IMR-90 (cell line): ENCODE measurements around the gene NUPR1. TPM values are rescaled to one million over a fixed set of nuclear protein-coding genes. Genes with fewer than 3 reads are reported as not detected.

ENCODE experiments used
- ATAC-seq: fragments of 200-7000 bp; cut with Tn5 transposase; 2 replicates; pipeline ENCODE4 v1.9.1; 2020; ENCODE audit warnings: low read depth, mild to moderate bottlenecking, moderate library complexity
- BruUV-seq: library from RNA; stranded (reverse); fragments of 400-500 nt; replicated peaks from 2 replicates; lab custom pipeline; 2021; lab: Mats Ljungman, UMichigan
- CTCF ChIA-PET: fragments of 300-600 bp; formaldehyde crosslinking; extraction: SDS; loops from one replicate; lab custom pipeline; 2021; ENCODE audit warnings: antibody characterized with exemption; lab: Yijun Ruan, JAX
- POLR2A ChIA-PET: fragments of 300-600 bp; sonication (Branson Sonifier 250); formaldehyde crosslinking; loops from one replicate; lab custom pipeline; 2022; ENCODE audit warnings: antibody characterized with exemption; ENCODE audit not compliant: unreplicated experiment; lab: Charles Lee
- DNase-seq: peaks from one replicate; pipeline ENCODE4 v3.0.0; 2013
- H2AFZ ChIP-seq: replicated peaks from 2 replicates; pipeline ENCODE3; 2013; ENCODE audit warnings: low read length, mild to moderate bottlenecking; ENCODE audit not compliant: poor library complexity
- H2AK5ac ChIP-seq: 2 replicates; pipeline ENCODE4 v1.6.1; 2013; ENCODE audit warnings: low read depth, low read length, inconsistent platforms
- H2AK9ac ChIP-seq: replicated peaks from 2 replicates; pipeline ENCODE3; 2013; ENCODE audit warnings: mild to moderate bottlenecking, low read depth, low read length, moderate library complexity; ENCODE audit not compliant: poor library complexity
- H2BK120ac ChIP-seq: 2 replicates; pipeline ENCODE4 v1.6.1; 2013; ENCODE audit warnings: low read depth, low read length, inconsistent platforms
- H2BK15ac ChIP-seq: 3 replicates; pipeline ENCODE4 v1.6.1; 2013; ENCODE audit warnings: low read depth, low read length, inconsistent platforms
- H2BK20ac ChIP-seq: 2 replicates; pipeline ENCODE4 v1.6.1; 2013; ENCODE audit warnings: low read depth, mild to moderate bottlenecking, inconsistent platforms, low read length, moderate library complexity
- H2BK5ac ChIP-seq: 2 replicates; pipeline ENCODE4 v1.6.1; 2013; ENCODE audit warnings: mild to moderate bottlenecking, low read depth, low read length, inconsistent platforms; ENCODE audit not compliant: poor library complexity, severe bottlenecking
- H3K14ac ChIP-seq: replicated peaks from 2 replicates; pipeline ENCODE4 v1.6.1; 2013; ENCODE audit warnings: low read depth, low read length, inconsistent platforms
- H3K18ac ChIP-seq: 2 replicates; pipeline ENCODE4 v1.6.1; 2013; ENCODE audit warnings: low read depth, low read length, control low read depth
- H3K23ac ChIP-seq: 2 replicates; pipeline ENCODE4 v1.6.1; 2013; ENCODE audit warnings: low read depth, low read length, inconsistent platforms
- H3K27ac ChIP-seq: 2 replicates; pipeline ENCODE4 v1.5.1; 2013; ENCODE audit warnings: mild to moderate bottlenecking, control low read depth, low read length; ENCODE audit not compliant: insufficient read depth
- H3K27me3 ChIP-seq: 2 replicates; pipeline ENCODE4 v1.6.1; 2013; ENCODE audit warnings: low read length; ENCODE audit not compliant: control insufficient read depth, insufficient read depth
- H3K36me3 ChIP-seq: 2 replicates; pipeline ENCODE4 v1.6.1; 2013; ENCODE audit warnings: low read length, mixed read lengths; ENCODE audit not compliant: control insufficient read depth, insufficient read depth
- H3K4ac ChIP-seq: 2 replicates; pipeline ENCODE4 v1.6.1; 2013; ENCODE audit warnings: low read depth, low read length, inconsistent platforms
- H3K4me1 ChIP-seq: 2 replicates; pipeline ENCODE4 v1.6.1; 2013; ENCODE audit warnings: low read length, mixed read lengths; ENCODE audit not compliant: control insufficient read depth, insufficient read depth
- H3K4me2 ChIP-seq: 2 replicates; pipeline ENCODE4 v1.6.1; 2013; ENCODE audit warnings: low read depth, mild to moderate bottlenecking, control low read depth, low read length, moderate library complexity
- H3K4me3 ChIP-seq: 2 replicates; pipeline ENCODE4 v1.5.1; 2013; ENCODE audit warnings: low read depth, mild to moderate bottlenecking, control low read depth, low read length, moderate library complexity; ENCODE audit not compliant: insufficient read depth
- H3K56ac ChIP-seq: 2 replicates; pipeline ENCODE4 v1.6.1; 2013; ENCODE audit warnings: low read length, inconsistent platforms; ENCODE audit not compliant: insufficient read depth; ENCODE audit errors: extremely low read depth
- H3K79me1 ChIP-seq, 2 experiments: 2 replicates each; pipeline ENCODE4 v1.6.1; 2013; ENCODE audit warnings: low read length in 2 of 2, inconsistent platforms in 1 of 2, low read depth in 1 of 2
- H3K9ac ChIP-seq: 2 replicates; pipeline ENCODE4 v1.6.1; 2013; ENCODE audit warnings: low read depth, low read length, control low read depth
- H3K9me1 ChIP-seq: 2 replicates; pipeline ENCODE4 v1.6.1; 2013; ENCODE audit warnings: low read length, inconsistent platforms; ENCODE audit not compliant: insufficient read depth
- H3K9me3 ChIP-seq: 2 replicates; pipeline ENCODE4 v1.6.1; 2013; ENCODE audit warnings: low read length; ENCODE audit not compliant: control insufficient read depth, insufficient read depth
- H4K20me1 ChIP-seq: 2 replicates; pipeline ENCODE4 v1.6.1; 2013; ENCODE audit warnings: low read length, inconsistent platforms; ENCODE audit not compliant: insufficient read depth
- H4K5ac ChIP-seq: 2 replicates; pipeline ENCODE4 v1.6.1; 2013; ENCODE audit warnings: mild to moderate bottlenecking, low read depth, low read length, control low read depth
- H4K8ac ChIP-seq, 2 experiments: 2 replicates each; pipeline ENCODE4 v1.6.1; 2013; ENCODE audit warnings: low read depth in 2 of 2, low read length in 2 of 2, control low read depth in 1 of 2, inconsistent platforms in 1 of 2
- H4K91ac ChIP-seq: 2 replicates; pipeline ENCODE4 v1.6.1; 2013; ENCODE audit warnings: low read depth, low read length, inconsistent platforms; ENCODE audit not compliant: insufficient read depth
- CEBPB ChIP-seq: IDR thresholded peaks from 2 replicates; pipeline ENCODE4 v1.6.1; 2012; ENCODE audit warnings: low read depth, low read length, improper control_type of control experiment
- CHD1 ChIP-seq: IDR thresholded peaks from 2 replicates; pipeline ENCODE4 v1.6.1; 2012; ENCODE audit warnings: low read depth, low read length, improper control_type of control experiment
- FOS ChIP-seq: fragments of 150-350 bp; IDR thresholded peaks from 2 replicates; pipeline ENCODE4 v1.6.1; 2016; ENCODE audit warnings: low read depth, low read length
- MAFK ChIP-seq: IDR thresholded peaks from 2 replicates; pipeline ENCODE4 v1.6.1; 2012; ENCODE audit warnings: low read depth, low read length, improper control_type of control experiment
- MAZ ChIP-seq: IDR thresholded peaks from 2 replicates; pipeline ENCODE4 v1.6.1; 2012; ENCODE audit warnings: low read depth, mild to moderate bottlenecking, low read length, improper control_type of control experiment, moderate library complexity, borderline replicate concordance
- MXI1 ChIP-seq: IDR thresholded peaks from 2 replicates; pipeline ENCODE4 v1.6.1; 2012; ENCODE audit warnings: low read depth, mild to moderate bottlenecking, low read length, moderate library complexity, borderline replicate concordance
- NFE2L2 ChIP-seq: fragments of 150-350 bp; IDR thresholded peaks from 2 replicates; pipeline ENCODE4 v1.6.1; 2016; ENCODE audit warnings: low read depth, mild to moderate bottlenecking, low read length
- RCOR1 ChIP-seq: IDR thresholded peaks from 2 replicates; pipeline ENCODE4 v1.6.1; 2012; ENCODE audit warnings: mild to moderate bottlenecking, low read length, improper control_type of control experiment; ENCODE audit not compliant: insufficient replicate concordance
- SMC3 ChIP-seq: fragments of 150-350 bp; IDR thresholded peaks from 2 replicates; pipeline ENCODE4 v1.6.1; 2016; ENCODE audit warnings: low read depth, mild to moderate bottlenecking, antibody characterized with exemption, low read length, moderate library complexity
- WGBS, 2 experiments: methylation state at CpG; one replicate each; pipeline versions ENCODE4 v1.1.5 to v1.1.7; 2013; ENCODE audit warnings: missing lambda C conversion rate in 2 of 2; ENCODE audit not compliant: insufficient read length in 1 of 2; ENCODE audit errors: extremely low coverage in 2 of 2; 5-methylcytosine and 5-hydroxymethylcytosine counted together
- dilution Hi-C: fragments of 300-500 bp; cut with HindIII; formaldehyde crosslinking; loops from one replicate; pipeline ENCODE4 v1.14.3; 2018; ENCODE audit warnings: low sequenced_read_pairs; ENCODE audit not compliant: unreplicated experiment
- in situ Hi-C: fragments of 300-500 bp; cut with MboI; formaldehyde crosslinking; loops from 3 replicates; pipeline ENCODE4 v1.14.3; 2019; ENCODE audit warnings: low sequenced_read_pairs, inconsistent platforms, mixed read lengths
- intact Hi-C: fragments of 100-400 bp; cut with micrococcal nuclease; formaldehyde crosslinking; loops from 2 replicates; pipeline ENCODE4 v1.10.0; 2022
- polyA plus RNA-seq, 3 experiments: library from polyadenylated mRNA; depleted of rRNA; stranded (reverse); fragments of >200 nt; gene quantifications; 2 replicates each; pipeline ENCODE4 v1.2.3, GENCODE V29; 2012; ENCODE audit warnings: low replicate concordance in 1 of 3
- total RNA-seq: library from RNA; depleted of rRNA; stranded (reverse); fragments of >200 nt; gene quantifications from 2 replicates; pipeline ENCODE4 v1.2.3, GENCODE V29; 2012
- TF ChIP-seq, protein P1 (sequence below): fragments of 150-350 bp; IDR thresholded peaks from 2 replicates; pipeline ENCODE4 v1.6.1; 2017; ENCODE audit warnings: mild to moderate bottlenecking, antibody characterized with exemption, low read length, low read depth

Gene NUPR1
- total and polyA plus RNA-seq, 2 of the 4 experiments (the other 2 are of a cell fraction): 10.2 to 27.9 TPM

GRCh38 chr16:28561557-28562187 lies 22.9 kb upstream of the NUPR1 start:
- H2AFZ ChIP-seq: no peak overlapping the region
- no peak overlapping the region for H3K23ac ChIP-seq
- H4K5ac ChIP-seq: no peak overlapping the region
- no peak overlapping the region for H2BK5ac ChIP-seq
- H3K9ac ChIP-seq: no peak overlapping the region
- H3K36me3 ChIP-seq: peaks cover 5% of the 10 kb centered on the region
- no peak overlapping the region for H3K4me3 ChIP-seq
- intact Hi-C loops: no loop called here
- H3K4me2 ChIP-seq: no peak overlapping the region
- no peaks in the 10 kb centered on the region for H3K9me3 ChIP-seq
- CTCF ChIA-PET: no interaction called here
- dilution Hi-C loops: no loop called here
- H2BK15ac ChIP-seq: no peak overlapping the region
- peaks cover 16 to 22% of the 10 kb centered on the region in 2 experiments for H3K79me1 ChIP-seq
- peak overlapping the region; percentile 74; the same call in 1 of the 2 replicates for H2AK5ac ChIP-seq
- BruUV-seq: no TSS peak
- H4K8ac ChIP-seq: 0 out of 4 replicates have a peak overlapping the region, but pooled peaks of 1 of the 2 experiments have one; percentile 9
- H3K27ac ChIP-seq: no peak overlapping the region
- no peak overlapping the region for H4K91ac ChIP-seq
- peaks cover 6% of the 10 kb centered on the region; the same call in 1 of the 2 replicates for H3K9me1 ChIP-seq
- TF ChIP-seq FOS: no peak
- no peak for TF ChIP-seq CEBPB
- no peak for TF ChIP-seq SMC3
- TF ChIP-seq CHD1: no peak
- TF ChIP-seq, protein P1, sequence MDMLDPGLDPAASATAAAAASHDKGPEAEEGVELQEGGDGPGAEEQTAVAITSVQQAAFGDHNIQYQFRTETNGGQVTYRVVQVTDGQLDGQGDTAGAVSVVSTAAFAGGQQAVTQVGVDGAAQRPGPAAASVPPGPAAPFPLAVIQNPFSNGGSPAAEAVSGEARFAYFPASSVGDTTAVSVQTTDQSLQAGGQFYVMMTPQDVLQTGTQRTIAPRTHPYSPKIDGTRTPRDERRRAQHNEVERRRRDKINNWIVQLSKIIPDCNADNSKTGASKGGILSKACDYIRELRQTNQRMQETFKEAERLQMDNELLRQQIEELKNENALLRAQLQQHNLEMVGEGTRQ: no peak
- no peak for TF ChIP-seq NFE2L2
- TF ChIP-seq MXI1: no peak
- no peak for TF ChIP-seq MAFK
- TF ChIP-seq RCOR1: no peak
- TF ChIP-seq MAZ: no peak
- peaks cover 6% of the 10 kb centered on the region; the same call in 1 of the 2 replicates for H3K4me1 ChIP-seq
- no peak overlapping the region for H2BK20ac ChIP-seq
- ATAC-seq (peak; percentile 59), DNase-seq (no peak)
- H3K18ac ChIP-seq: no peak overlapping the region
- WGBS, 2 experiments: 60% methylated on average over 5 of the region's 7 CpGs; no CpG with 5 or more reads in 1 of the 2 experiments
- H3K56ac ChIP-seq: no peak overlapping the region
- H3K27me3 ChIP-seq: no peaks in the 10 kb centered on the region
- H4K20me1 ChIP-seq: no peaks in the 10 kb centered on the region
- no peak overlapping the region for H2BK120ac ChIP-seq
- H3K4ac ChIP-seq: peak overlapping the region; percentile 5; the same call in 1 of the 2 replicates
- POLR2A ChIA-PET: no interaction called here
- no peak overlapping the region; the same call in 1 of the 2 replicates for H3K14ac ChIP-seq
- in situ Hi-C loops: no loop called here
- no peak overlapping the region for H2AK9ac ChIP-seq
